Nephron (organoid): ENCODE results near the gene ZNF787.

Experiments
- H3K27ac Mint-ChIP-seq, 3 experiments: 2 replicates each; pipeline ENCODE4 v1.8.0; 2020; ENCODE audit warnings: mixed read lengths in 3 of 3, mild to moderate bottlenecking in 2 of 3, moderate library complexity in 1 of 3
- H3K27me3 Mint-ChIP-seq: 2 replicates; pipeline ENCODE4 v1.8.0; 2021; ENCODE audit warnings: low read depth, mild to moderate bottlenecking, moderate library complexity, mixed read lengths
- H3K36me3 Mint-ChIP-seq: 2 replicates; pipeline ENCODE4 v1.8.0; 2020; ENCODE audit warnings: low read depth, mixed read lengths
- H3K4me1 Mint-ChIP-seq: 2 replicates; pipeline ENCODE4 v1.8.0; 2020; ENCODE audit warnings: mixed read lengths
- H3K4me3 Mint-ChIP-seq, 3 experiments: 2 replicates each; pipeline ENCODE4 v1.8.0; 2020; ENCODE audit warnings: mild to moderate bottlenecking in 3 of 3, mixed read lengths in 3 of 3, moderate library complexity in 2 of 3
- H3K9me3 Mint-ChIP-seq: 2 replicates; pipeline ENCODE4 v1.8.0; 2020; ENCODE audit warnings: mixed read lengths
- CTCF ChIP-seq, 3 experiments: fragments of 200-600 bp; sonication (generic); IDR thresholded peaks; one replicate each; pipeline ENCODE4 v1.5.0; 2021; ENCODE audit warnings: antibody characterized with exemption in 3 of 3; ENCODE audit not compliant: unreplicated experiment in 3 of 3

ZNF787 gene

GRCh38 chr19:56080669-56081401, 40.3 kb downstream of the ZNF787 start:
- H3K27ac Mint-ChIP-seq, result peak overlapping the region in 2 of 3 experiments; percentile 29 to 79
- H3K9me3 Mint-ChIP-seq, result no peaks in the 10 kb centered on the region
- no peaks in the 10 kb centered on the region for H3K36me3 Mint-ChIP-seq
- peak overlapping the region; percentile 77 to 88 (median 83) for H3K4me3 Mint-ChIP-seq
- H3K4me1 Mint-ChIP-seq, result peaks cover 9% of the 10 kb centered on the region
- H3K27me3 Mint-ChIP-seq, result peaks cover 10% of the 10 kb centered on the region
- peak; percentile 47 to 58 (median 51) for TF ChIP-seq CTCF (IDR thresholded peaks at IDR 0.05; ENCODE audit: unreplicated experiment in 3 of 3)

GRCh38 chr19:56079609-56080008, 41.5 kb downstream of the ZNF787 start:
- Mint-ChIP-seq H3K4me1 (peaks cover 9% of the 10 kb centered on the region), H3K27ac (no peak overlapping the region), H3K9me3 (no peaks in the 10 kb centered on the region), H3K36me3 (no peaks in the 10 kb centered on the region), H3K4me3 (no peak overlapping the region), H3K27me3 (peaks cover 10% of the 10 kb centered on the region)
- no peak for TF ChIP-seq CTCF (IDR thresholded peaks at IDR 0.05; ENCODE audit: unreplicated experiment in 3 of 3)

- peaks cover 17% of the 10 kb centered on the region for H3K27me3 Mint-ChIP-seq
- H3K4me1 Mint-ChIP-seq, result peaks cover 9% of the 10 kb centered on the region
- no peaks in the 10 kb centered on the region for H3K36me3 Mint-ChIP-seq
- no peak overlapping the region for H3K4me3 Mint-ChIP-seq
- no peaks in the 10 kb centered on the region for H3K9me3 Mint-ChIP-seq
- no peak overlapping the region for H3K27ac Mint-ChIP-seq
- TF ChIP-seq CTCF (IDR thresholded peaks at IDR 0.05; ENCODE audit: unreplicated experiment in 3 of 3), result peak; percentile 71 to 76 (median 75)
Measured at GRCh38 chr19:56076498-56076897, 44.6 kb downstream of the ZNF787 start.

GRCh38 chr19:56071151-56071550, 49.9 kb downstream of the ZNF787 start:
- Mint-ChIP-seq H3K27me3 (peaks cover 21% of the 10 kb centered on the region), H3K4me3 (no peak overlapping the region), H3K9me3 (no peaks in the 10 kb centered on the region)

GRCh38 chr19:56069642-56070041, 51.5 kb downstream of the ZNF787 start:
- no peaks in the 10 kb centered on the region for H3K4me1 Mint-ChIP-seq
- peaks cover 1% of the 10 kb centered on the region for H3K9me3 Mint-ChIP-seq
- TF ChIP-seq CTCF (IDR thresholded peaks at IDR 0.05; ENCODE audit: unreplicated experiment in 3 of 3), result no peak
- H3K27ac Mint-ChIP-seq, result no peak overlapping the region
- H3K4me3 Mint-ChIP-seq, result no peak overlapping the region
- peaks cover 23% of the 10 kb centered on the region for H3K27me3 Mint-ChIP-seq
- H3K36me3 Mint-ChIP-seq, result no peaks in the 10 kb centered on the region

More at GRCh38 chr19:56071151-56071550, 49.9 kb downstream of the ZNF787 start:
- no peak for TF ChIP-seq CTCF (IDR thresholded peaks at IDR 0.05; ENCODE audit: unreplicated experiment in 3 of 3)
- H3K27ac Mint-ChIP-seq, result no peak overlapping the region
- H3K4me1 Mint-ChIP-seq, result no peaks in the 10 kb centered on the region
- no peaks in the 10 kb centered on the region for H3K36me3 Mint-ChIP-seq
